GM19023 (cell line): ENCODE results near the gene SLC34A3.
"Not testable (repeated sequence)": the region's sequence is repeated elsewhere in the genome, so short reads cannot be mapped to it uniquely, and the experiment has no call there.

Experiments
- ATAC-seq: cut with Tn5 transposase; IDR thresholded peaks from one replicate; pipeline ENCODE4 v1.9.1; 2021; ENCODE audit warnings: mild to moderate bottlenecking, moderate library complexity; ENCODE audit not compliant: unreplicated experiment

The SLC34A3 gene

GRCh38 chr9:137241490-137242268 lies 11.0 kb downstream of the SLC34A3 start:
- ATAC-seq = peak; percentile 8

GRCh38 chr9:137242269-137243203 lies 11.8 kb downstream of the SLC34A3 start:
- ATAC-seq = no peak

DNA sequence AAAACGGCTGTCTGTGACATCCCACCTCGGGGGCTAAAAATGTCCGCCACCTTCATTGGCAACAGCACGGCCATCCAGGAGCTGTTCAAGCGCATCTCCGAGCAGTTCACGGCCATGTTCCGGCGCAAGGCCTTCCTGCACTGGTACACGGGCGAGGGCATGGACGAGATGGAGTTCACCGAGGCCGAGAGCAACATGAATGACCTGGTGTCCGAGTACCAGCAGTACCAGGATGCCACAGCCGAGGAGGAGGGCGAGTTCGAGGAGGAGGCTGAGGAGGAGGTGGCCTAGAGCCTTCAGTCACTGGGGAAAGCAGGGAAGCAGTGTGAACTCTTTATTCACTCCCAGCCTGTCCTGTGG lies 12.5 kb downstream of the SLC34A3 start:
- not testable (repeated sequence) for ATAC-seq

- ATAC-seq = no peak
Measured at GRCh38 chr9:137243626-137244485, 13.2 kb downstream of the SLC34A3 start.

DNA sequence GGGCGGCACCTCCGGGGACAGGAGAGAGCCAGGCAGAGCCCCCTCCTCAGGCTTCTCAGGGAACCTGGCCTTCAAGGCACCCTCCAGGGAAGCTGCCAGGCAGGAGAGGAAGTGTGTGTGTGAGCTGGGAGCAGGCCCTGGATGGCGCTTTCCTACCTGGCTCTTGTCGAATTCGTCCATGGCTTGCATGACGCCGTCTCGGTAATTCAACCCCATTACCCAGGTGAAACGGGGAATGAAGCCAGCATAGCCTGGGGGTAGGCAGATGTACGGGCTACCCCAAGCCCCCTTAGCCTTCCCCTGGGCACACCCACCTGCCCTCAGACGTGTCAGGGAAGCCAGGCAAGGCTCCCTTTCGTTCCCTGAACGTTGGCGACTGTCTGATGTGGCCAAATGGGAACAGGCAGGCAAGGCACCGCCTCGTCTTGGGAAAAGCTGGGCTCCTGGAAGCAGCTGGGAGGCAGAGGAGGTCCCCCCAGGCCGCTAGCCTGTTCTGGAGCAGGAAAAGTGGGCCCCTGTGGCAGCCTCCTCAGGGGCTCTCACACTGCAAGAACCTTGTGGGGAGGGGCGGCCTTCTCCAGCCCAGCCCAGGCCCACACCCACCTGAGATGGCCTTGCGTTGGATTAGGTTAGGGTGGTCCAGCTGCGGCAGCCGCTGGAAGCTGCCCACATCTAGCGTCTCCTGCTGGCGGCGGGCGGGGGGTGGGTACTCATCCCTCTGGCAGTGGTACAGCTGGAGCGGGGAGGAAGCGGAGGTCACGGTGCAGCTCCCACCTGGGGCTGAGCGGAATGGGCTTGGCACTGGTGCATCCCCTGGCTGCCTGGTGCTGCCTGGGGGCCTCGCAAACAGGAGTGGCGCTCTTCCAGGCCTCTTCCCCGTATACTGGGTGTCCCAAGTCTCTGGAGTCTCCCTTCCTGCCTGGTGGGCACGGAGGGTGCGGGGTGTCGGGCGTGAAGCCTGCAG lies 14.1 kb downstream of the SLC34A3 start:
- no peak for ATAC-seq

DNA sequence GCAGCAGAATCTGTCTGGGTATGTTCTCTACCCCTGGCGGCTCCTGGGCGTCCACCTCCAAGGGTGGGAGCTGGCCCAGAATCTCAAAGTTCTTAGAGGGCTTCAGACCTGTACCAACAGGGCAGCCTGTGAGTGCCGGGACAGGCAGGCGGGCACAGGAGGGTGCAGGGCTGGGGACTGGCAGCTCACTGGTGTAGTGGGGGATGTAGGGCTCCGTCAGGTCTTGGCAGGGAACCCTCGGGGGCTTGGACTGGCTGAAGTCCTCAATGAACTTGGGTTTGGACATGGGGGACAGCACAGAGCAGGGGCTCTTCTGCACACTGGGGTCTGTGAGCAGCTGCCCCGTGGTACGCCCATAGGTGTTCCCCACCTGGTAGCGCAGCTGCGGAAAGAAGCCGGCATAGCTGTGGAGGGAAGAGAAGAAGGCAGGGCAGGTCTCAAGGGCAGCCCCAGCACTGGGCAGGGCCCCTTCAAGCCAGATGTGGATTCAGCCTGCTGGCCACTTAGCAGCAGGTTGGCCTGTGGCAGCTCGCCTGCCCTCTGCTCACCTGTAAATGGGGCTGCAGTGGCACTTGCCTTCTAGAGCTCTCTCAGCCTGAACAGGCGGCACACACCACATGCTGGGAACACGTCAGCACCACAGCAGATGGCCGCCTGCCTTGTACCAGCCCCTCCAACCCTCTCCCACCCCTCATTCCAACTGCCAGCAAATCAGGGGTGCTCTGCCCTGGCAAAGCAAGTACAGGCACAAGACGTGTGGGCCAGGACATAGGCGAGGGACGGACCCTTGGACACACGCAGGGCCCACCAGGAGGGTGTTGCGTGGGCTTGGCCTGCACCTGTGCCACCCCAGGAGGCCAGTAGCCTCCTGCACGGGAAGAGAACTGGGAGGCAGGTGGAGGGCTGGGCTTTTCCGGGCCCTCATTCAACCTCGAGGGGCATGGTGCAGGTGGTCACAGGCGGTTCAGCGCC lies 15.0 kb downstream of the SLC34A3 start:
- no peak for ATAC-seq

- no peak for ATAC-seq
Measured at GRCh38 chr9:137247135-137247915, 16.6 kb downstream of the SLC34A3 start.

DNA sequence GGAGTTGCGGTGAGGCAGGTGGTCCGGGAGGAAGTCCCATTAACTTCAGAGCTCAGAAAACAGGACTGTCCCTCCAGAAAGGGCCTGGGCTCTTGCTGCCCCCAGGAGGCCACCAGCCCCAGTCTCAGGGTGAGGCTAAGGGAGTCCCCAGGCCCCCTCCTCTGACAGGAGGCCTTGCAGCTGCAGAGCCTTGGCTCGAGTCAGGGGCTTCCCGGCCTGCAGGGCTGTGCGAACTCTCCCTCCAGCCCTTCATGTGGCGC lies 17.1 kb downstream of the SLC34A3 start:
- ATAC-seq = no peak

- ATAC-seq = no peak
Measured at GRCh38 chr9:137250329-137251193, 19.9 kb downstream of the SLC34A3 start.

- ATAC-seq = no peak
Measured at GRCh38 chr9:137251194-137251461, 20.4 kb downstream of the SLC34A3 start, which contains the start of gene STPG3. Gene STPG3 (plus strand): TSS chr9:137251286. CDS start chr9:137251287, 1 bp downstream.

DNA sequence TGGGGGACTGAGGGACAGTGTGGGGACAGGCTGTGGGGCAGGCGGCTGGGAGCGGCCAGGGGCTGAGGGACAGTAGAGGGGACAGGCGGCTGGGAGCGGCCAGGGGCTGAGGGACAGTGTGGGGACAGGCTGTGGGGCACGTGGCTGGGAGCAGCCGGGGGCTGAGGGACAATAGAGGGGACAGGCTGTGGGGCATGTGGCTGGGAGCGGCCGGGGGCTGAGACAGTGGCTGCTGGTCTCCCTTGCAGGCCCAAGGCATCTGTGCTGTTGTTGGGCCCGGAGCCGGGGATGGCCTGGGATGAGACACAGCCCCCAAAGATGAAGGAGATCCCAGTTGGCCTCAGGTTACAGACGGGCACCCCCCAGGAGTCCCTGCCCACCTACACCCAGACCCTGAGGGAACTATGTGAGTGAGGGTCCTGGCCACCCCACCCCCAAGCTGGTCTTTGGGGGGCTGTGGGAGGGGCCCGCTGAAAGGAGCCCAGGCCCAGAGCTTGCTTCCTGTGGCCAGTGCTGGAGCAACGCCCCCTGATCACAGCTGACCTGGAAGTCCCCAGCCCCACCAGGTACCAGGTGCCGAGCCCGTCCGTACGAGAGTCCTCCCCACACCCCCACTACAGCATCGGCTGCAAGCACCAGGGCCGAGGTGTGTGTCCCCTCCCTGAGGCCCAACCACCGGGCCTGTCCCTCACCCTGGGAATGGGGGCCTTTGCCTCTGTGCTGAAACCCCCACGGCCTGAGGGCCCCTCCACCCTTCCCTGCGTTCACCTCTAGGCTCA lies 21.0 kb downstream of the SLC34A3 start:
- ATAC-seq = no peak

DNA sequence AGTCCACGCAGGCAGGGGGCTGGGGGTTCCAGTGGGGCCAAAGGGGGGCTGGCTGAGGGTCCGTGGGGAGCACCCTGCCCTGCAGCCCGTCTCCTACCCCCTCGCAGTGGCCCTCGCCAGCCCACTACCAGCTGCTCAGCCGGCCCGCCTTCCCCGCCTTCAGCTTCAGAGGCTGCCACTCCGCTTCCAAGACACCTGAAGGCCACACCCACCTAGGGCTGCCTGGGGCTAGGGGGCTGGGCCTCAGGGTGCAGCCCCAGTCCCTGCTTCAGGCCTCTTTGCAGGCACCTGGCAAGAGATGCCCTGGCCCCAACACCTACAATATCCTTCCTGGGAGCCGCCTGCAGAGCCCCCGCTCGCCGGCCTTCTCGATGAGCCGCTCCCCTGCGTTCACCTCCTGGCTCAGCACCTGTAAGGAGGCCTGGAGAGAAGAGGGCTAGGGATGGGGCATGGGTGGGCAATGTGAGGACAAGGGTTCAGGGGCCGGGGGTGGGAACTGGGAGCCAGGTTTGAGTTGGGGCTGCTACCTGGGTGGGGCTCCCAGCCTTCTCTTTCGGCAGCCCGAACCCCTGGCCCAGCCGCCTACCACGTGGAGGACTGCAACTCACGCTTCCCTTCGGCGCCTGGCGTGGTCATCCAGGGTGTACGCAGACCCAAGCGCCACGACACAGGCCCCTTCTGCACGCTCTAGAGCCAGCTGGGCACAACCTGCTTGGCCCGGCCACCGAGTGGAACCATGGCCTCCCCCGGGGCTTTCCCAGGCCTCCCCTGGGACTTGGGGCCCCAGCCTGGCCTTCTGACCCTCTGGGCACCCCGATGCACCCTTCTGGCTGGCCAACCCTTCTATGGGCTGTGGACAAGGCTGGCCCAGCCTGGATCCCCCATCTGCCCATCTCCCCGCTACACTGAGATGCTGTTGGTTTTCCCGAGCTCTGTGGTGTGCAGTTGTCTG lies 22.1 kb downstream of the SLC34A3 start:
- ATAC-seq = no peak

DNA sequence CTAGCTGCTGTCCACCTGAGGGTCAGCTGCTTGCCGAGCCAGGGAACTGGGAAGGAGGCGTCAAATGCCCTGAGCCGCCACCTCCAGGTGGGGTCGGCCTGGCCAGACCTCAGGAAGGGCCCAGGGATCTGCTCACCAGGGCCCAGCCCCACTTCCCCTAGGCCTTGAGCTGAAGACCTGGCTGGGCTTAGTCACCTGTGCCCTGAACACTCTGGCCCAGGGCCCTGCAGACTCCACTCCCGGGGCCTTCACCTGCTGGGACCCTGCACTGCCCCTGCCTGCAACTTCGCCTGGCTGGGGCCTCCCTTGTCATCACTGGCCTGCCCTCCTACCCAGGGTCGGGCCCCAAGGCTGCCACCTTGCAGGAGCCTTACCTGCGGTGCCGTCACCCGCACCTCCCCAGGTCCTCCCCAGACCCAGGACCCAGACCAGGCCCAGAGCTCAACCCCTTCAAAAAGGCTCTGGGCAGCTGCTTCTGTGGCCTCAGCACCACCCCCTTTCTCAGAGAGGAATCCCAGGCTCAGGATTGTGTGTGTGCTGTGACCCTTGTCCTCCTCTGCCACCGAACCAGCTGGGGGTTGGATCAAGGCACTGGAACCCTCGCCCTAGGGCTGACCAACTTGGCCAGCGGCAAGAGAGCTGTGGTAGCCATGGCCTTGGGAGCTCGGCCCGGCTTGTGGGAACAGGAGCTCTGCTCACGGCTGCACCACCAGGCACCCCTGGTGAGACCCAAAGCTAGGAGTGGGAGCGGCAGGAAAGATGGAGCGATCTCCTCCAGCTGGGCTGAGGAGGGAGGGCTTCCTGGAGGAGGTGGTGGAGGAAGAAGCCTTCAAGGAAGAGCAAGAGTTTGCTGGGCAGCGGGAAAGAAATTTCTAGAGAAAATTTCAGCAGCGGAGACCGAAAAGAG lies 23.3 kb downstream of the SLC34A3 start:
- ATAC-seq = no peak

DNA sequence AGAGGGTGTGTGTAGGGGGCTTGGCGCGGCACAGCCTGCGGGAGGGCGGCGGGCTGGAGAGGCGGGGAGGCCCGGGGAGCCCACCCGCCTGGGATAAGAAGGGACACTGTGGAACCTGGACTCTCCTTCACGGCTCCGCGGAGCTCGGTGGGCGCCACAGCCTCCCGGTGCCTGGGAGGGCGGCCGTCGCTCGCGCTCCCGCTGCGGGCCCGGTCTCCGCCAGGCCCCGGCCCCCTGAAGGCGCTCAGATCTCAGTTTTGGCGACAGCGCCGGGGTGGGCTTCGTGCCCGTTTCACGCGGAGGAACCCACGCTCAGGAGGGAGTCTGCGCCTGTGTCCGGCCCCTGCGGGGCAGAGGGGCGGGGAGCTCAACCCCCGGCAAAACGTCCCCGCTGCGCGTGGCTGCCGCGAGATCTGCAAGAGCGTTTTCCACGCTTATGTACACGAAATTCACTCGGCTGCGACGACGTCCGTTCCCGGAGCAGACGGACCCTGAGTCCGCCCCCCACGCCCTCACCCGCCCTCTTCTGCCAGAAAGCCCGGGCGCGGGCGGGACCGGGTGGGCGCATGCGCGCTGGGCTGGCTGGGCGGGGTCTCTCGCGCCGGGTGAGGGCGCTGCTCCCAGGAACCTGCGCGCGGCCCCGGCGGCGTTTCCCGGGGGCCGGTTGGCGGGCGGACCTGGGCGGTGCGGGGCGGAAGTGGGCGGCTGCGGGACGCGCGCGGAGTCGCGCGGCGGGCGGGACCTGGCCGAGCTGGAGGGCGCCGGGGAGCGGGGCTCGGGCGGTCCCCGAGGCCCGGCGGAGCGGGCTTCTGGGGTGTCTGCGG lies 24.1 kb downstream of the SLC34A3 start, which contains the start of gene NELFB:
Gene NELFB (plus strand): TSS at position 704 of the 824 bp plus-strand sequence.
- peak; percentile 75 for ATAC-seq
